Choroid plexus epithelial cell (primary cell): ENCODE measurements around the gene KIFC1.
A peak's percentile ranks its signal among the peaks of the same experiment; 100 is the strongest.
"Not testable (repeated sequence)": the region's sequence is repeated elsewhere in the genome, so short reads cannot be mapped to it uniquely, and the experiment has no call there.

Experiments used
- DNase-seq: peaks from one replicate; pipeline ENCODE4 v3.0.0-alpha.2; 2010; ENCODE audit warnings: low read depth
- H3K4me3 ChIP-seq: 2 replicates; pipeline ENCODE4 v1.5.1; 2011; ENCODE audit warnings: low read depth, mild to moderate bottlenecking, control low read depth, low read length, moderate library complexity
- TF ChIP-seq, protein P1 (sequence below): conservative IDR thresholded peaks from 2 replicates; pipeline ENCODE4 v1.5.1; 2011; ENCODE audit warnings: low read depth, mild to moderate bottlenecking, control low read depth, inconsistent platforms, low read length, moderate library complexity

Gene KIFC1

DNA sequence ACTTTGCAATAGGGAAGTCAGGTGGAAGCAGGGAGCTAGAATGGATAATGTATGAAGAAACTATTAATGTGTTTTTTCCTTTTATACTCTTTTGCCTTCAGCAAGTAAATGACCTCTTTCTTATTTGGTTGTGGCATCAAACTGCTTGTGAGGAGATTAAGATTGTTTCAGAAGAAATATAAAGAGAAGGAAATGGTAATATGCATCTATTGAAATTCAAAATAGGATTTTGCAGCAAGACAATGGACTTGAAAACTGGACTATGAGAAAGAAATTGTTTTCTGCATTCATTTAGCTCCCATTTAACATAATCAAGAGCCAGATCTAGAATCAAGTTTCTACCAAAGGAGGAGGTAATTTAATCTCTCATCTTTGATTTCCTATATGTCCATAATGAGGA is 32.3 kb upstream of the KIFC1 start:
- no peak for DNase-seq
- TF ChIP-seq, protein P1, sequence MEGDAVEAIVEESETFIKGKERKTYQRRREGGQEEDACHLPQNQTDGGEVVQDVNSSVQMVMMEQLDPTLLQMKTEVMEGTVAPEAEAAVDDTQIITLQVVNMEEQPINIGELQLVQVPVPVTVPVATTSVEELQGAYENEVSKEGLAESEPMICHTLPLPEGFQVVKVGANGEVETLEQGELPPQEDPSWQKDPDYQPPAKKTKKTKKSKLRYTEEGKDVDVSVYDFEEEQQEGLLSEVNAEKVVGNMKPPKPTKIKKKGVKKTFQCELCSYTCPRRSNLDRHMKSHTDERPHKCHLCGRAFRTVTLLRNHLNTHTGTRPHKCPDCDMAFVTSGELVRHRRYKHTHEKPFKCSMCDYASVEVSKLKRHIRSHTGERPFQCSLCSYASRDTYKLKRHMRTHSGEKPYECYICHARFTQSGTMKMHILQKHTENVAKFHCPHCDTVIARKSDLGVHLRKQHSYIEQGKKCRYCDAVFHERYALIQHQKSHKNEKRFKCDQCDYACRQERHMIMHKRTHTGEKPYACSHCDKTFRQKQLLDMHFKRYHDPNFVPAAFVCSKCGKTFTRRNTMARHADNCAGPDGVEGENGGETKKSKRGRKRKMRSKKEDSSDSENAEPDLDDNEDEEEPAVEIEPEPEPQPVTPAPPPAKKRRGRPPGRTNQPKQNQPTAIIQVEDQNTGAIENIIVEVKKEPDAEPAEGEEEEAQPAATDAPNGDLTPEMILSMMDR: no peak
- no peak overlapping the region for H3K4me3 ChIP-seq

DNA sequence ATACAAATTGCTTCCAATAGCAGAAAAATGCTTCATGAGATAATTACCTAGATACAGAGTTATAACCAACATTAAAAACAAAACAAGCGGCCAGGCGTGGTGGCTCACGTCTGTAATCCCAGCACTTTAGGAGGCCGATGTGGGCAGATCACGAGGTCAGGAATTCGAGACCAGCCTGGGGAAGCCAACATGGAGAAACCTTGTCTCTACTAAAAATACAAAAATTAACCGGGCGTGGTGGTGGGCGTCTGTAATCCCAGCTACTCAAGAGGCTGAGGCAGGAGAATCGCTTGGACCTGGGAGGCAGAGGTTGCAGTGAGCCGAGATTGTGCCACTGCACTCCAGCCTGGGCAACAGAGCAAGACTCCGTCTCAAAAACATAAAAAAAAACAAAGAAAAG is 28.1 kb upstream of the KIFC1 start:
- not testable (repeated sequence) for H3K4me3 ChIP-seq, DNase-seq

GRCh38 chr6:33364475-33365205 is 27.0 kb upstream of the KIFC1 start:
- H3K4me3 ChIP-seq: not testable (repeated sequence)

GRCh38 chr6:33365206-33365971 is 26.2 kb upstream of the KIFC1 start:
- H3K4me3 ChIP-seq, DNase-seq: not testable (repeated sequence)

More at GRCh38 chr6:33364475-33365205, 27.0 kb upstream of the KIFC1 start:
- DNase-seq: peak; percentile 77

GRCh38 chr6:33367009-33367714 is 24.5 kb upstream of the KIFC1 start:
- TF ChIP-seq, protein P1: no peak
- no peak for DNase-seq
- no peak overlapping the region for H3K4me3 ChIP-seq

DNA sequence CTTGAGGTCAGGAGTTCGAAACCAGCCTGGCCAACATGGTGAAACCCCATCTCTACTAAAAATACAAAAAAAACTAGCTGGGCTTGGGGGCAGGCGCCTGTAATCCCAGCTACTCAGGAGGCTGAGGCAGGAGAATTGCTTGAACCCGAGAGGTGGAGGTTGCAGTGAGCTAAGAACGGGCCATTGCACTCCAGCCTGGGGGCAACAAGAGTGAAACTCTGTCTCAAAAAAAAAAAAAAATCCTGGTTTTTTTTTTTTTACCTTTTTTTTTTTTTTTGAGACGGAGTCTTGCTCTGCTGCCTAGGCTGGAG is 24.0 kb upstream of the KIFC1 start:
- not testable (repeated sequence) for H3K4me3 ChIP-seq, DNase-seq

- not testable (repeated sequence) for H3K4me3 ChIP-seq, DNase-seq
Observed at GRCh38 chr6:33371901-33372300, 19.7 kb upstream of the KIFC1 start.

DNA sequence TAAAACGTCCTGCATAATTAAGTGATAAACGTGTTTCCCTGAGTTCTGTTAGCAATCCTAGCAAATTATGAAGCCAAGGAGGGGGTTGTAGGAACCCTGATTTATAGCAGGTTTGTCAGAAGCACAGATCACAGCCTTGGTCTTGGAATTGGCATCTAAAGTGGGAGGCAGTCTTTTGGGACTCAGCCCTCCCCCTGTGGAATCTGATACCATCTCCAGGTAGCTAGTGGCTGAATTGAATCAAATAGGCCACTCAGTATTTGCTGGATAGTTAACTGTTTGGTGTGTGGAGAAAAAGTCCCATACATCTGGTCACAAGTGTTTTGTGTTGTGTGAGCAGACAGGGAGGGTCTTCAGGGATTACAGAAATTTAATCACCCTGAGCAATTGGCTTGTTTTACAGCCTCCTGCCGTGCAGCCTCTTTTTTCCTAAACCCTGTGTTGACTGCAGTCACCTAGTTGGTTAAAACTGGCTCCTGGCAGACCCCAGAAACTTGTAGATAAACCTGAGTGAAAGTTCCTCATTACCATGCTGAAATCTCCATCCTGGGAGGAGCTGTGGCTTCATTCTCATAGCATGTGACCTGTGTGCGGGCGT is 19.0 kb upstream of the KIFC1 start:
- TF ChIP-seq, protein P1: no peak
- no peak overlapping the region for H3K4me3 ChIP-seq
- DNase-seq: no peak

DNA sequence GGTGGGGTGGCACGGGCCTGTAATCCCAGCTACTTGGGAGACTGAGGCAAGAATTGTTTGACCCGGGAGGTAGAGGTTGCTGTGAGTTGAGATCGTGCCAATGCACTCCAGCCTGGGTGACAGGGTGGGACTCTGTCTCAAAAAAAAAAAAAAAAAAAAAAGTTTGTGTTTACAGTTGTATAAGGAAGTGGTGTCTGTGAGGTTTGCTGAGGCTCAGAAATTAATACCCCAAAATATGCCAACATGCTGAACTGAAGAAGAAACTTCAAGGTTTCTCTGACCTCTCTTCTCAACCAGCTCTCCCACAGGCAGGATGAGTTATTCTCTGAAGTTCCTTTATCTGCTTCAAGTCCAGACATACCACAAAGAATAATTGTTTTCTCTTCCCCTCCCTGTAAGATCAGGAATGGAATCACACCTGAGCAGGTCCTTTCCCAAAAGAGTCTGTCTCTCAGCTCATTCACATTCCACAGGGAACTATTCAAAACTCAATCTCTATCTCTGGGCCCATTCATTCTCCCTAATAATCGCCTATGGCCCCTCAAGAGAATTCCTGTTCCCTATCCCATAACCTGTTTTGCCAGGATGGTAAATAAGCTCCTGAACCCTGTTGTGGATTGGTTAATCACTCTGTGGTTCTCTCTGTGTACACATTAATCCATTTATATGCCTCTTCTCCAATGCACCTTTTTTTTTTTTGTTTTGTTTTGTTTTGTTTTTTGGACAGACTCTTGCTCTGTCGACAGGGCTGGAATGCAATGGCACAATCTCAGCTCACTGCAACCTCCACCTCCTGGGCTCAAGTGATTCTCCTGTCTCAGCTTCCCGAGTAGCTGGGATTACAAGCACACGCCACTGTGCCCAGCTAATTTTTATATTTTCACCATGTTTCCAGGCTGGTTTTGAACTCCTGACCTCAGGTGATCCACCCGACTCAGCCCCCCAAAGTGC is 17.4 kb upstream of the KIFC1 start:
- DNase-seq: no peak
- no peak overlapping the region for H3K4me3 ChIP-seq
- TF ChIP-seq, protein P1: no peak
